ENCODE data around the gene ITM2B. TPM values are rescaled to one million over a fixed set of nuclear protein-coding genes. Genes with fewer than 3 reads are reported as not detected.
A peak's percentile ranks its signal among the peaks of the same experiment; 100 is the strongest.

The ITM2B gene
- total RNA-seq, 2 experiments from 2014 or later = 305 to 323 TPM

- Mint-ChIP-seq H3K36me3 (ENCODE audit: low read depth) (peaks cover 34% of the 10 kb centered on the region), H3K4me3 (no peak overlapping the region), H3K27ac (peak overlapping the region; percentile 77), H3K4me1 (ENCODE audit: low read depth) (peaks cover 46% of the 10 kb centered on the region), H3K9me3 (no peaks in the 10 kb centered on the region), H3K27me3 (no peaks in the 10 kb centered on the region)
- CTCF ChIA-PET = no interaction called here
- Histone ChIP-seq H3K4me3 (ENCODE audit: low read length) (no peak overlapping the region), H3K27me3 (ENCODE audit: control insufficient read depth in 1 of 2, insufficient read depth in 2 of 2, low read length in 2 of 2) (no peaks in the 10 kb centered on the region), H3K4me1 (ENCODE audit: insufficient read depth, low read length) (peaks cover 14% of the 10 kb centered on the region), H3K36me3 (ENCODE audit: insufficient read depth, low read length) (peaks cover 34% of the 10 kb centered on the region), H3K9me3 (ENCODE audit: control insufficient read depth in 1 of 2, insufficient read depth in 1 of 2, low read length in 2 of 2) (no peaks in the 10 kb centered on the region), H3K27ac (ENCODE audit: low read depth in 1 of 2, low read length in 2 of 2) (no peak overlapping the region)
- ATAC-seq (ENCODE audit: poor library complexity) = no peak
- no peak for TF ChIP-seq CTCF (IDR thresholded peaks at IDR 0.05)
- DNase-seq = no peak
- POLR2A ChIA-PET = no interaction called here
- intact Hi-C loops (cut with DNase I, micrococcal nuclease) = no loop called here
Observed at GRCh38 chr13:48268019-48268418, 35.0 kb downstream of the ITM2B start.

GRCh38 chr13:48273346-48273745 is 40.3 kb downstream of the ITM2B start:
- CTCF ChIA-PET = no interaction called here
- no peak overlapping the region for H3K4me3 ChIP-seq (ENCODE audit: low read length)
- no peak overlapping the region for H3K27ac ChIP-seq (ENCODE audit: low read depth in 1 of 2, low read length in 2 of 2)
- Mint-ChIP-seq H3K36me3 (ENCODE audit: low read depth) (peaks cover 8% of the 10 kb centered on the region), H3K9me3 (no peaks in the 10 kb centered on the region), H3K27ac (no peak overlapping the region), H3K4me3 (no peak overlapping the region), H3K4me1 (ENCODE audit: low read depth) (peaks cover 8% of the 10 kb centered on the region), H3K27me3 (no peaks in the 10 kb centered on the region)
- POLR2A ChIA-PET = interaction anchor here (0.9 to 1.2 kb wide), 2 partner anchors 38 to 146 kb away, joined by 4 read pairs; no protein-coding TSS in a partner anchor
- DNase-seq = no peak
- H3K36me3 ChIP-seq (ENCODE audit: insufficient read depth, low read length) = peaks cover 12% of the 10 kb centered on the region
- no peaks in the 10 kb centered on the region for H3K9me3 ChIP-seq (ENCODE audit: control insufficient read depth in 1 of 2, insufficient read depth in 1 of 2, low read length in 2 of 2)
- no peaks in the 10 kb centered on the region for H3K27me3 ChIP-seq (ENCODE audit: control insufficient read depth in 1 of 2, insufficient read depth in 2 of 2, low read length in 2 of 2)
- ATAC-seq (ENCODE audit: poor library complexity) = no peak
- no peak for TF ChIP-seq CTCF (IDR thresholded peaks at IDR 0.05)
- intact Hi-C loops (cut with DNase I, micrococcal nuclease) = no loop called here
- H3K4me1 ChIP-seq (ENCODE audit: insufficient read depth, low read length) = no peaks in the 10 kb centered on the region

GRCh38 chr13:48275507-48275906 is 42.5 kb downstream of the ITM2B start:
- POLR2A ChIA-PET = no interaction called here

More at GRCh38 chr13:48275507-48275906, 42.5 kb downstream of the ITM2B start:
- CTCF ChIA-PET = no interaction called here
- H3K27me3 ChIP-seq (ENCODE audit: control insufficient read depth in 1 of 2, insufficient read depth in 2 of 2, low read length in 2 of 2) = no peaks in the 10 kb centered on the region
- Mint-ChIP-seq H3K27ac (no peak overlapping the region), H3K27me3 (no peaks in the 10 kb centered on the region), H3K9me3 (no peaks in the 10 kb centered on the region), H3K4me3 (no peak overlapping the region), H3K4me1 (ENCODE audit: low read depth) (no peaks in the 10 kb centered on the region), H3K36me3 (ENCODE audit: low read depth) (no peaks in the 10 kb centered on the region)
- H3K36me3 ChIP-seq (ENCODE audit: insufficient read depth, low read length) = no peaks in the 10 kb centered on the region
- intact Hi-C loops (cut with DNase I, micrococcal nuclease) = no loop called here
- H3K4me1 ChIP-seq (ENCODE audit: insufficient read depth, low read length) = no peaks in the 10 kb centered on the region
- TF ChIP-seq CTCF (IDR thresholded peaks at IDR 0.05) = no peak
- no peaks in the 10 kb centered on the region for H3K9me3 ChIP-seq (ENCODE audit: control insufficient read depth in 1 of 2, insufficient read depth in 1 of 2, low read length in 2 of 2)
- ATAC-seq (ENCODE audit: poor library complexity) = no peak
- H3K27ac ChIP-seq (ENCODE audit: low read depth in 1 of 2, low read length in 2 of 2) = no peak overlapping the region
- DNase-seq = no peak
- no peak overlapping the region for H3K4me3 ChIP-seq (ENCODE audit: low read length)

Data from CD4-positive, alpha-beta T cell (primary cell).